Endothelial cell of umbilical vein (primary cell): ENCODE data around the gene UBASH3B. TPM values are rescaled to one million over a fixed set of nuclear protein-coding genes. Genes with fewer than 3 reads are reported as not detected.

ENCODE experiments used
- BruUV-seq: library from RNA; stranded (reverse); fragments of 400-500 nt; replicated peaks from 2 replicates; lab custom pipeline; 2021; lab: Mats Ljungman, UMichigan
- CTCF ChIA-PET: fragments of 300-600, 350-600 bp; sonication (Branson Sonifier 250); formaldehyde crosslinking; loops from one replicate; lab custom pipeline; 2021; ENCODE audit warnings: antibody characterized with exemption, inconsistent platforms; lab: Charles Lee
- POLR2A ChIA-PET: fragments of 300-600, 350-600 bp; sonication (Branson Sonifier 250); formaldehyde crosslinking; loops from one replicate; lab custom pipeline; 2021; ENCODE audit warnings: antibody characterized with exemption, inconsistent platforms; lab: Charles Lee
- DNase-seq: peaks from one replicate; pipeline ENCODE4 v3.0.0-alpha.2; 2011; ENCODE audit warnings: low read depth, low spot score
- FAIRE-seq: peaks from 2 replicates; lab custom pipeline; 2011; peaks lifted over from hg19 to GRCh38; lab: Jason Lieb, UNC
- H2AFZ ChIP-seq: 2 replicates; pipeline ENCODE4 v1.6.0; 2012; ENCODE audit warnings: low read depth, low read length, control low read depth, inconsistent platforms
- H3K27ac ChIP-seq: 2 replicates; pipeline ENCODE4 v1.5.1; 2011; ENCODE audit warnings: low read depth, mild to moderate bottlenecking, control low read depth, low read length, moderate library complexity; ENCODE audit not compliant: insufficient read depth
- H3K27me3 ChIP-seq, 2 experiments: 2 replicates each; pipeline versions ENCODE4 v1.6.0 to v1.6.1; 2011; ENCODE audit warnings: low read length in 2 of 2, mixed read lengths in 1 of 2; ENCODE audit not compliant: control insufficient read depth in 2 of 2, insufficient read depth in 2 of 2
- H3K36me3 ChIP-seq, 2 experiments: 2 replicates in 1 of 2; 3 replicates in 1 of 2; pipeline ENCODE4 v1.5.1; 2011; ENCODE audit warnings: low read length in 2 of 2, mild to moderate bottlenecking in 1 of 2, moderate library complexity in 1 of 2; ENCODE audit not compliant: control insufficient read depth in 2 of 2, insufficient read depth in 2 of 2; ENCODE audit errors: extremely low read depth in 1 of 2
- H3K4me1 ChIP-seq: 3 replicates; pipeline ENCODE4 v1.5.1; 2011; ENCODE audit warnings: mild to moderate bottlenecking, low read length; ENCODE audit not compliant: control insufficient read depth, insufficient read depth; ENCODE audit errors: extremely low read depth
- H3K4me2 ChIP-seq: 2 replicates; pipeline ENCODE4 v1.6.1; 2011; ENCODE audit warnings: low read length, control low read depth, mixed read lengths; ENCODE audit not compliant: insufficient read depth
- H3K4me3 ChIP-seq, 3 experiments: fragments of 200-600 bp in 1 of 3; sonication (generic), shearing (Covaris generic) in 1 of 3; replicated peaks in 1 of 3; 2 replicates each; pipeline ENCODE4 v1.5.1; 2011 to 2016; ENCODE audit warnings: control low read depth in 3 of 3, low read length in 3 of 3, mild to moderate bottlenecking in 2 of 3, inconsistent platforms in 1 of 3, low read depth in 1 of 3, moderate library complexity in 1 of 3; ENCODE audit not compliant: insufficient read depth in 1 of 3
- H3K79me2 ChIP-seq: 2 replicates; pipeline ENCODE4 v1.6.0; 2012; ENCODE audit warnings: low read length, inconsistent platforms; ENCODE audit not compliant: control insufficient read depth, insufficient read depth
- H3K9ac ChIP-seq: replicated peaks from 2 replicates; pipeline ENCODE3; 2011; ENCODE audit warnings: low read length, control low read depth; ENCODE audit not compliant: insufficient read depth; ENCODE audit errors: extremely low read depth
- H3K9me1 ChIP-seq: replicated peaks from 3 replicates; pipeline ENCODE4 v1.6.0; 2011; ENCODE audit warnings: mild to moderate bottlenecking, low read length; ENCODE audit not compliant: control insufficient read depth, insufficient read depth; ENCODE audit errors: extremely low read depth
- H3K9me3 ChIP-seq: replicated peaks from 2 replicates; pipeline ENCODE4 v1.5.1; 2012; ENCODE audit warnings: low read length, inconsistent platforms; ENCODE audit not compliant: control insufficient read depth, insufficient read depth
- H4K20me1 ChIP-seq: replicated peaks from 2 replicates; pipeline ENCODE3; 2011; ENCODE audit warnings: mild to moderate bottlenecking, low read length; ENCODE audit not compliant: control insufficient read depth, insufficient read depth; ENCODE audit errors: extremely low read depth
- CTCF ChIP-seq, 2 donors: IDR thresholded peaks; 1 replicate in 1 of 2; 2 replicates in 1 of 2; pipeline ENCODE4 v1.5.1; 2011; ENCODE audit warnings: low read length in 2 of 2, mild to moderate bottlenecking in 2 of 2, moderate library complexity in 2 of 2, control low read depth in 1 of 2, inconsistent platforms in 1 of 2, low read depth in 1 of 2; ENCODE audit not compliant: insufficient read depth in 1 of 2; ENCODE audit errors: extremely low read depth in 1 of 2
- GATA2 ChIP-seq: IDR thresholded peaks from 2 replicates; pipeline ENCODE4 v1.7.0; 2011; ENCODE audit warnings: low read depth, mild to moderate bottlenecking, moderate library complexity, mixed read lengths, low read length; ENCODE audit not compliant: insufficient read length, insufficient read depth
- POLR2A ChIP-seq: IDR thresholded peaks from 2 replicates; pipeline ENCODE4 v1.6.1; 2012; ENCODE audit warnings: low read depth, mild to moderate bottlenecking, control low read depth, low read length
- dilution Hi-C: fragments of 300-500 bp; cut with MboI; formaldehyde crosslinking; loops from one replicate; pipeline ENCODE4 v1.15.0; 2019; ENCODE audit warnings: low sequenced_read_pairs; ENCODE audit not compliant: extremely low pct_ligation_motif_present
- intact Hi-C: fragments of 100-400 bp; cut with micrococcal nuclease; formaldehyde crosslinking; loops from one replicate; pipeline ENCODE4 v1.10.0; 2022
- polyA plus RNA-seq, 4 experiments: library from polyadenylated mRNA; depleted of rRNA in 3 of 4; stranded (reverse) in 3 of 4; unstranded in 1 of 4; fragments of >200 nt; gene quantifications; 2 replicates each; pipeline versions ENCODE4 v1.2.1 to v1.2.3, GENCODE V29; 2011 to 2012; ENCODE audit warnings: missing spikeins in 1 of 4
- total RNA-seq: library from RNA; stranded (reverse); gene quantifications from 2 replicates; pipeline ENCODE4 v1.2.3, GENCODE V29; 2021

Gene UBASH3B
- total and polyA plus RNA-seq, 2 donors (not counting 3 experiments of a cell fraction or from before 2014, with no cell fraction given), result 23.7 to 38.1 TPM

- CTCF ChIA-PET, result interaction anchor here (3.8 kb wide), 1 partner anchor 13 kb away, joined by 29 read pairs; no protein-coding TSS in a partner anchor
- FAIRE-seq (peak; percentile 78), DNase-seq (peak; percentile 39)
- Histone ChIP-seq H3K9me1 (no peaks in the 10 kb centered on the region), H3K36me3 (no peaks in the 10 kb centered on the region), H3K4me3 (no peak overlapping the region), H3K4me2 (no peak overlapping the region), H3K9me3 (no peaks in the 10 kb centered on the region), H3K4me1 (peaks cover 39% of the 10 kb centered on the region), H3K9ac (no peak overlapping the region), H3K27ac (peak overlapping the region; percentile 31), H3K79me2 (peaks cover 9% of the 10 kb centered on the region), H4K20me1 (no peaks in the 10 kb centered on the region), H2AFZ (no peak overlapping the region), H3K27me3 (no peaks in the 10 kb centered on the region)
- no TSS peak for BruUV-seq
- POLR2A ChIA-PET, result interaction anchor here (0.7 kb wide), 1 partner anchor 57 kb away, joined by 3 read pairs; no protein-coding TSS in a partner anchor
- no peak for TF ChIP-seq GATA2
- no peak for TF ChIP-seq POLR2A
- intact Hi-C loops (loop anchor here (1.0 to 5.0 kb wide), 3 partner anchors 9 to 338 kb away; partner anchors contain the start of gene HSPA8), dilution Hi-C loops (no loop called here)
These were observed 69.0 kb downstream of the UBASH3B start for GRCh38 chr11:122724520-122724919.

GRCh38 chr11:122726028-122726427, 70.5 kb downstream of the UBASH3B start:
- H3K79me2 ChIP-seq, result peaks cover 9% of the 10 kb centered on the region

More at GRCh38 chr11:122726028-122726427, 70.5 kb downstream of the UBASH3B start:
- H4K20me1 ChIP-seq, result no peaks in the 10 kb centered on the region
- H2AFZ ChIP-seq, result no peak overlapping the region
- no peaks in the 10 kb centered on the region for H3K9me1 ChIP-seq
- H3K27ac ChIP-seq, result no peak overlapping the region
- dilution Hi-C loops (no loop called here), intact Hi-C loops (no loop called here)
- CTCF ChIA-PET, result interaction anchor here (1.2 kb wide), 1 partner anchor 97 kb away, joined by 3 read pairs; no protein-coding TSS in a partner anchor
- DNase-seq (no peak), FAIRE-seq (no peak)
- H3K4me1 ChIP-seq, result peaks cover 39% of the 10 kb centered on the region
- H3K4me3 ChIP-seq, result no peak overlapping the region
- POLR2A ChIA-PET, result no interaction called here
- no peaks in the 10 kb centered on the region for H3K27me3 ChIP-seq
- no peaks in the 10 kb centered on the region for H3K36me3 ChIP-seq
- no peak overlapping the region for H3K4me2 ChIP-seq
- TF ChIP-seq GATA2 (no peak), CTCF (IDR thresholded peaks at IDR 0.05; ENCODE audit: extremely low read depth in 1 of 2, insufficient read depth in 1 of 2, low read depth in 1 of 2, low read length in 2 of 2) (no peak), POLR2A (no peak)
- no peak overlapping the region for H3K9ac ChIP-seq
- BruUV-seq, result no TSS peak
- H3K9me3 ChIP-seq, result no peaks in the 10 kb centered on the region
